ENCODE measurements around the gene KCNA5. TPM values are rescaled to one million over a fixed set of nuclear protein-coding genes. Genes with fewer than 3 reads are reported as not detected.

Gene KCNA5
- total and polyA plus RNA-seq, 2 of the 4 experiments (the other 2 are of a cell fraction), result not detected

- Histone ChIP-seq H3K23ac (ENCODE audit: low read depth, low read length) (no peak overlapping the region), H4K91ac (ENCODE audit: insufficient read depth, low read depth, low read length) (no peak overlapping the region), H2AK9ac (replicated peaks; ENCODE audit: low read depth, low read length, poor library complexity) (no peak overlapping the region), H3K27me3 (ENCODE audit: control insufficient read depth, insufficient read depth, low read length) (peaks cover 33% of the 10 kb centered on the region), H3K36me3 (ENCODE audit: control insufficient read depth, insufficient read depth, low read length) (no peaks in the 10 kb centered on the region), H3K79me1 (ENCODE audit: low read depth in 1 of 2, low read length in 2 of 2) (no peaks in the 10 kb centered on the region), H2AK5ac (ENCODE audit: low read depth, low read length) (no peak overlapping the region), H3K4me1 (ENCODE audit: control insufficient read depth, insufficient read depth, low read length) (no peaks in the 10 kb centered on the region), H3K56ac (ENCODE audit: extremely low read depth, insufficient read depth, low read length) (no peak overlapping the region), H3K14ac (replicated peaks; ENCODE audit: low read depth, low read length) (no peak overlapping the region), H3K9ac (ENCODE audit: low read depth, low read length) (no peak overlapping the region), H2BK15ac (ENCODE audit: low read depth, low read length) (no peak overlapping the region), H4K5ac (ENCODE audit: low read depth, low read length) (no peak overlapping the region), H3K4me3 (ENCODE audit: insufficient read depth, low read depth, low read length) (no peak overlapping the region), H3K9me1 (ENCODE audit: insufficient read depth, low read length) (no peaks in the 10 kb centered on the region), H2BK5ac (ENCODE audit: low read depth, low read length, poor library complexity, severe bottlenecking) (no peak overlapping the region), H4K8ac (ENCODE audit: low read depth in 2 of 2, low read length in 2 of 2) (no peak overlapping the region), H3K9me3 (ENCODE audit: control insufficient read depth, insufficient read depth, low read length) (no peaks in the 10 kb centered on the region), H4K20me1 (ENCODE audit: insufficient read depth, low read length) (no peaks in the 10 kb centered on the region), H2AFZ (replicated peaks; ENCODE audit: low read length, poor library complexity) (no peak overlapping the region), H3K4ac (ENCODE audit: low read depth, low read length) (no peak overlapping the region), H2BK20ac (ENCODE audit: low read depth, low read length) (no peak overlapping the region), H3K27ac (ENCODE audit: insufficient read depth, low read length) (no peak overlapping the region), H3K18ac (ENCODE audit: low read depth, low read length) (no peak overlapping the region), H2BK120ac (ENCODE audit: low read depth, low read length) (no peak overlapping the region), H3K4me2 (ENCODE audit: low read depth, low read length) (no peak overlapping the region)
- TF ChIP-seq NFE2L2 (IDR thresholded peaks at IDR 0.05; ENCODE audit: low read depth, low read length), result no peak
- no peak for TF ChIP-seq ELK1 (IDR thresholded peaks at IDR 0.05; ENCODE audit: borderline replicate concordance, low read depth, low read length)
- TF ChIP-seq FOS (IDR thresholded peaks at IDR 0.05; ENCODE audit: low read depth, low read length), result no peak
- TF ChIP-seq RFX5 (IDR thresholded peaks at IDR 0.05; ENCODE audit: low read depth, low read length), result no peak
- no peak for TF ChIP-seq RAD21 (IDR thresholded peaks at IDR 0.05; ENCODE audit: low read length)
- no peak for TF ChIP-seq MAZ (IDR thresholded peaks at IDR 0.05; ENCODE audit: borderline replicate concordance, low read depth, low read length)
- TF ChIP-seq BHLHE40 (IDR thresholded peaks at IDR 0.05; ENCODE audit: low read depth, low read length), result no peak
- no peak for TF ChIP-seq MAFK (IDR thresholded peaks at IDR 0.05; ENCODE audit: low read depth, low read length)
- TF ChIP-seq MXI1 (IDR thresholded peaks at IDR 0.05; ENCODE audit: borderline replicate concordance, low read depth, low read length), result no peak
- TF ChIP-seq POLR2A (IDR thresholded peaks at IDR 0.05; ENCODE audit: low read depth, low read length), result no peak
- TF ChIP-seq CEBPB (IDR thresholded peaks at IDR 0.05; ENCODE audit: low read depth, low read length), result no peak
- no peak for TF ChIP-seq CTCF (conservative IDR thresholded peaks at IDR 0.05; ENCODE audit: low read depth, low read length)
- TF ChIP-seq CHD1 (IDR thresholded peaks at IDR 0.05; ENCODE audit: low read depth, low read length), result no peak
- TF ChIP-seq USF2 (IDR thresholded peaks at IDR 0.05; ENCODE audit: low read depth, low read length), result no peak
- no peak for TF ChIP-seq SMC3 (IDR thresholded peaks at IDR 0.05; ENCODE audit: low read depth, low read length)
- no peak for TF ChIP-seq RCOR1 (IDR thresholded peaks at IDR 0.05; ENCODE audit: insufficient replicate concordance, low read length)
- 100% methylated on average over 1 to 2 of the region's 4 CpGs for WGBS, 2 experiments (ENCODE audit: extremely low coverage in 2 of 2, insufficient read length in 1 of 2)
- BruUV-seq (replicated peaks), result no TSS peak
- POLR2A ChIA-PET (ENCODE audit: unreplicated experiment), result no interaction called here
- in situ Hi-C loops (cut with MboI; ENCODE audit: low sequenced_read_pairs), result loop anchor here (5.0 kb wide), 1 partner anchor 65 kb away; no protein-coding TSS in a partner anchor
- CTCF ChIA-PET, result interaction anchor here (0.5 to 1.2 kb wide), 4 partner anchors 9 to 64 kb away, joined by 3 to 8 read pairs (median 4); no protein-coding TSS in a partner anchor
- dilution Hi-C loops (cut with HindIII; ENCODE audit: low sequenced_read_pairs, unreplicated experiment), result no loop called here
- intact Hi-C loops (cut with micrococcal nuclease), result loop anchor here (1.0 to 10.0 kb wide), 5 partner anchors 62 to 773 kb away; no protein-coding TSS in a partner anchor
- ATAC-seq (ENCODE audit: low read depth) (no peak), DNase-seq (peak; percentile 18)
Measured at GRCh38 chr12:5022025-5022424, 21.7 kb upstream of the KCNA5 start.
